Body of pancreas (tissue), 4 donors: Measurements from ENCODE around the gene ABHD16B. TPM values are rescaled to one million over a fixed set of nuclear protein-coding genes. Genes with fewer than 3 reads are reported as not detected.

Experiments
- ATAC-seq: fragments of 150-250 bp; one replicate; pipeline ENCODE4 v1.9.1; 2016
- DNase-seq, 4 donors: peaks; one replicate each; pipeline ENCODE4 v3.0.0-alpha.2; 2019
- H3K27ac ChIP-seq, 4 donors: fragments of 200-600 bp; sonication (generic); 1 replicate in 3 of 4; 2 replicates in 1 of 4; pipeline versions ENCODE4 v1.5.1 to v1.6.1; 2016 to 2019; ENCODE audit warnings: mild to moderate bottlenecking in 1 of 4, mixed read lengths in 1 of 4, moderate library complexity in 1 of 4
- H3K27me3 ChIP-seq, 2 donors: fragments of 200-600 bp; sonication (generic); one replicate each; pipeline ENCODE4 v1.6.0; 2016; ENCODE audit warnings: mild to moderate bottlenecking in 1 of 2
- H3K36me3 ChIP-seq, 2 donors: fragments of 200-600 bp; sonication (generic); replicated peaks in 1 of 2; 2 replicates each; pipeline ENCODE4 v1.5.1; 2016; ENCODE audit warnings: low read depth in 2 of 2; ENCODE audit not compliant: insufficient read depth in 1 of 2
- H3K4me1 ChIP-seq: fragments of 200-600 bp; sonication (generic); one replicate; pipeline ENCODE4 v1.6.0; 2016
- H3K4me3 ChIP-seq, 2 donors: fragments of 200-600 bp; sonication (generic); 1 replicate in 1 of 2; 2 replicates in 1 of 2; pipeline ENCODE4 v1.5.1; 2016 to 2019
- H3K9me3 ChIP-seq, 3 donors: fragments of 200-600 bp; sonication (generic); 1 replicate in 2 of 3; 2 replicates in 1 of 3; pipeline ENCODE4 v1.5.1; 2016
- POLR2A ChIP-seq, 3 donors: fragments of 450-650 bp; IDR thresholded peaks; one replicate each; pipeline ENCODE4 v1.6.1; 2016; ENCODE audit warnings: antibody characterized with exemption in 3 of 3, mild to moderate bottlenecking in 2 of 3
- WGBS, 2 donors: methylation state at CpG; one replicate each; pipeline ENCODE4 v1.1.5; 2017; 5-methylcytosine and 5-hydroxymethylcytosine counted together
- intact Hi-C: fragments of 100-400 bp; cut with DNase I; formaldehyde crosslinking; loops from one replicate; pipeline ENCODE4 v1.15.1; 2023
- total RNA-seq, 2 donors: library from RNA; depleted of rRNA; stranded (reverse); fragments of >200 nt; gene quantifications; one replicate each; pipeline ENCODE4 v1.1.0, GENCODE V29; 2016
- TF ChIP-seq, protein P1 (sequence below), 7 experiments: fragments of 450-650 bp in 4 of 7; fragments of 200-600 bp in 3 of 7; sonication (generic) in 3 of 7; IDR thresholded peaks; one replicate each; pipeline ENCODE4 v1.5.1; 2016 to 2019; ENCODE audit warnings: antibody characterized with exemption in 7 of 7

ABHD16B gene
- total RNA-seq, 2 donors from 2014 or later = not detected

DNA sequence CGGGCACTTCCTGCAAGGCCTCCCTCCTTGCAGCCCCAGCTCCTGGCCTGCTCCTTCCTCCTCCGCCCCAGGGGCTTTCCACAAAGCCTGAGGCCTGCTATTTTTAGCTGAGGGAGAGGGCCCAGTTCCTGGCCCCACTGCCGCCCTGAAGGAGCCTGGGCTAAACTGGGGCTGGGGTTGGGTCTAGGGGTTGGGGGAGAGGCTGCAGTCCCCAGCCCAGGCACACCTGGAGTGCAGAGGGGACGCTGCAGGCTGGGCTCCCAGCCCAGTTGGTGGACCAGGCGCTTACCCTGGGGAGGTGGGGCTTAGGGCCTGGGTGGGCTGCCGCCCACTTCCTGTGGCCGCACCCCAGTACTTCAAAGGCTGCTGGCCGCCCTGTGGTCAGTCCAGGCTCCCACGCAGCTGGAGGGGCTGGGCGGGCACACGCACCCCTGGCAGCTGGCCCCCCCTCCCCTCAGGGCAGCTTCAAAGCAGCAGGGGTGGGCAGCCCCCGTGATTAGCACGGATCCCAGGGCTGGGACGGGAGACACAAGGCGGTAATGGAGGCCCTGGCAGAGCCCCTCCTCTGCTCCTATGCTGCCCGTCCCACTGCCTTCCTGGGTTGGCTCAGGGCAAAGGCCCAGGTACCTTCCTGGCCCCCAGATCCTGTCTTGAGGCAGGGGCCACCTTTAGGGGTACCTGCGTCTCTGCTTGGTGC is 7.1 kb upstream of the ABHD16B start:
- DNase-seq = no peak
- intact Hi-C loops = loop anchor here (10.0 kb wide), 1 partner anchor 319 kb away; the partner anchor contains the start of gene PTK6
- no peak for TF ChIP-seq POLR2A (IDR thresholded peaks at IDR 0.05)
- TF ChIP-seq, protein P1, sequence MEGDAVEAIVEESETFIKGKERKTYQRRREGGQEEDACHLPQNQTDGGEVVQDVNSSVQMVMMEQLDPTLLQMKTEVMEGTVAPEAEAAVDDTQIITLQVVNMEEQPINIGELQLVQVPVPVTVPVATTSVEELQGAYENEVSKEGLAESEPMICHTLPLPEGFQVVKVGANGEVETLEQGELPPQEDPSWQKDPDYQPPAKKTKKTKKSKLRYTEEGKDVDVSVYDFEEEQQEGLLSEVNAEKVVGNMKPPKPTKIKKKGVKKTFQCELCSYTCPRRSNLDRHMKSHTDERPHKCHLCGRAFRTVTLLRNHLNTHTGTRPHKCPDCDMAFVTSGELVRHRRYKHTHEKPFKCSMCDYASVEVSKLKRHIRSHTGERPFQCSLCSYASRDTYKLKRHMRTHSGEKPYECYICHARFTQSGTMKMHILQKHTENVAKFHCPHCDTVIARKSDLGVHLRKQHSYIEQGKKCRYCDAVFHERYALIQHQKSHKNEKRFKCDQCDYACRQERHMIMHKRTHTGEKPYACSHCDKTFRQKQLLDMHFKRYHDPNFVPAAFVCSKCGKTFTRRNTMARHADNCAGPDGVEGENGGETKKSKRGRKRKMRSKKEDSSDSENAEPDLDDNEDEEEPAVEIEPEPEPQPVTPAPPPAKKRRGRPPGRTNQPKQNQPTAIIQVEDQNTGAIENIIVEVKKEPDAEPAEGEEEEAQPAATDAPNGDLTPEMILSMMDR (IDR thresholded peaks at IDR 0.05) = no peak
- 34 to 39% methylated on average over 6 to 7 of the region's 17 CpGs for WGBS, 2 donors
- Histone ChIP-seq H3K36me3 (no peaks in the 10 kb centered on the region), H3K4me3 (no peak overlapping the region), H3K27ac (peak overlapping the region in 3 of 4 donors; percentile 10 to 57 (median 44)), H3K27me3 (peaks cover 0 to 27% of the 10 kb centered on the region in 2 donors), H3K9me3 (no peaks in the 10 kb centered on the region), H3K4me1 (peaks cover 22% of the 10 kb centered on the region)
- ATAC-seq = peak; percentile 25

DNA sequence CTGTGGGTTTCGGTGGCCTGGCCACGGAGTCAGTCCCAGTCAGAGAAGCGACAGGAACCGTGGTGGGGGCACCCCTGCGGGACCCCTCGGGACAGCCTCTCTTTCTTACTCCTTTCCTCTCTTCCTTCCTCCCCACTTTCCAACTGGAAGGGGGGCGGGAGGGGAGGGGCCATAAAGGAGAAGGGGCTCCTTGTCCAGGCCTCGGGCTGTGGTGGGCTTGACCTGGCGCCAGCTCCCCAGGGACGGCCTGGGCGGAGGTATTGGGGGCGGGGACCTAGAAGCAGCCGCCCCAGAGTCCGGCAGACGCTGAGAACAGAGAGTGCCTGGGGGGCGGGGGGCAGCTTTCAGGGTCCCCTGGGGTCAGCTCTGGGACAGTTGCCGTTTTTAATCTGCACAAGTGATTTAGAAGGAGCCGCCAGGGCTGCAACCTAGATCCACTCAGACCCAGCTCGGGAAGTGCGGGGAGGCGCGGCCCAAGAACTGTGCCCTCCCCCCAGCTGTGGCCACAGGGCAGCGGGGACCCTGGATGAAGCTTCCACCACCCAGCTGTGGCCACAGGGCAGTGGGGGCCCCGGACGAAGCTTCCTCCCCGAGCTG is 6.4 kb upstream of the ABHD16B start:
- H3K36me3 ChIP-seq = no peaks in the 10 kb centered on the region
- 5 to 8% methylated on average over 12 to 26 of the region's 26 CpGs for WGBS, 2 donors
- peak; percentile 3 for ATAC-seq
- no peak for DNase-seq
- intact Hi-C loops = loop anchor here (10.0 kb wide), 1 partner anchor 320 kb away; the partner anchor contains the start of gene PTK6
- H3K27me3 ChIP-seq = peaks cover 0 to 27% of the 10 kb centered on the region in 2 donors
- H3K27ac ChIP-seq = peak overlapping the region in 3 of 4 donors; percentile 10 to 57 (median 44)
- H3K4me3 ChIP-seq = no peak overlapping the region
- peaks cover 25% of the 10 kb centered on the region for H3K4me1 ChIP-seq
- H3K9me3 ChIP-seq = no peaks in the 10 kb centered on the region
- no peak for TF ChIP-seq POLR2A (IDR thresholded peaks at IDR 0.05)
- TF ChIP-seq, protein P1 (IDR thresholded peaks at IDR 0.05) = no peak

DNA sequence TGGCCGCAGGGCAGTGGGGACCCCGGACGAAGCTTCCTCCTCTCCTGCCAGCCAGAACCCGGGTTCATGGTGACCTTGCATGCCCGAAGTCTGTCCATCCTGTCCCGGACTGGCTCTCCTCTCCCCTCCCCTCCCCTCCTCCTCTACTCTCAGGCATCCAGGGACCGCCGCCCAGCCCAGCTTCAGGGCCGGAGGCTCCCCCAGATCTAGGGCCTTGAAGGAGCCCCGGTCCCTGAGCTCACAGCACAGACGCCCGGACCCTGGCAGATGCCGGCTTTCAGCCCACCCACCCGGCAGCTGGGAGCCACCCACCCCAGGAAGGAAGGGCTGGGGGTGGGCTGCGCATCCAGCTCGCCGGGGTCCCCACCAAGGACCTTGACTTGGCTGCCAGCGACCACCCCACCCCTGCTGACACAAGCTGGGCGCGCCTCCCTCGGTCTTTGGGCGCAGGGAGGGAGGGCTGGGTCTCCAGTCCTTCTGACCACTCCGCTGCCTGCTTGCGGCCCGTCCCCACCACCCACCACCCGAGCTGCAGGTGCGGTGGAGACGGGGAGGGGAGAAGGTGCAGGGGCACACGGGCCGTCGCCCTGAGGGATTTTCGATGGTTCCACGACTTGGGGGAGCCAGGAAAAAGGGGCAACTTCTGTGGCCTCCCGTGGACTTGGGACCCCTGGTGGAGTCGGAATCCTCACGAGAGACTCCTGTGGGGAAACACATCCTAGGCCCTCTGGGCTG is 5.8 kb upstream of the ABHD16B start:
- ATAC-seq (peak; percentile 2), DNase-seq (no peak)
- peaks cover 25% of the 10 kb centered on the region for H3K4me1 ChIP-seq
- no peaks in the 10 kb centered on the region for H3K9me3 ChIP-seq
- no peak for TF ChIP-seq POLR2A (IDR thresholded peaks at IDR 0.05)
- TF ChIP-seq, protein P1 (IDR thresholded peaks at IDR 0.05) = no peak
- no peak overlapping the region for H3K27ac ChIP-seq
- intact Hi-C loops = loop anchor here (10.0 kb wide), 1 partner anchor 321 kb away; the partner anchor contains the start of gene PTK6
- 10 to 12% methylated on average over 5 to 35 of the region's 36 CpGs for WGBS, 2 donors
- no peaks in the 10 kb centered on the region for H3K36me3 ChIP-seq
- H3K27me3 ChIP-seq = peaks cover 0 to 27% of the 10 kb centered on the region in 2 donors
- H3K4me3 ChIP-seq = no peak overlapping the region

DNA sequence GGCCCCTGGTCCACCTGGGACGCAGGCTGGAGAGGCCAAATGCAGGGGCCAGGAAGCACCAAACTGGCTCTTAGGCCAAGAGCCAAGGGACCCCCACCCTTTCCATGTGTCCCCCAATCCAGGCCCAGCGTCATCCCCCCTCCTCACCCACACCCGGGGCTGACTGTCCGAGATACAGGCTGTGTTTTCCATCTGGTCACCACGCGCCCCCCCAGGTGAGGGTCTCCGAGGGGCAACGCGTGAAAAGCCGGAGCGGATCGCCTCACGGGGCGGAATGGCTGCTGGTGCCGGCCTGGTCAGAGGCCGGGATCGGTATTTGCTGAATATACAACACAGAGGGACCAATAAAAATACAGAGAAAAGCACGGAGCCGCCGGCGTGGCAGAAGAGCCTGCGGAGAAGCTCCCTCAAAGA is 5.2 kb upstream of the ABHD16B start:
- intact Hi-C loops = loop anchor here (10.0 kb wide), 1 partner anchor 321 kb away; the partner anchor contains the start of gene PTK6
- TF ChIP-seq, protein P1 (IDR thresholded peaks at IDR 0.05) = no peak
- peak in 1 of 3 donors; percentile 9 for TF ChIP-seq POLR2A (IDR thresholded peaks at IDR 0.05)
- DNase-seq (no peak), ATAC-seq (no peak)
- H3K4me1 ChIP-seq = peaks cover 25% of the 10 kb centered on the region
- H3K4me3 ChIP-seq = no peak overlapping the region
- H3K27ac ChIP-seq = no peak overlapping the region
- WGBS, 2 donors = 30 to 45% methylated on average over 7 to 22 of the region's 22 CpGs
- H3K36me3 ChIP-seq = no peaks in the 10 kb centered on the region
- no peaks in the 10 kb centered on the region for H3K9me3 ChIP-seq
- H3K27me3 ChIP-seq = peaks cover 0 to 27% of the 10 kb centered on the region in 2 donors
